ENCODE data around the gene GIT2.

The GIT2 gene

DNA sequence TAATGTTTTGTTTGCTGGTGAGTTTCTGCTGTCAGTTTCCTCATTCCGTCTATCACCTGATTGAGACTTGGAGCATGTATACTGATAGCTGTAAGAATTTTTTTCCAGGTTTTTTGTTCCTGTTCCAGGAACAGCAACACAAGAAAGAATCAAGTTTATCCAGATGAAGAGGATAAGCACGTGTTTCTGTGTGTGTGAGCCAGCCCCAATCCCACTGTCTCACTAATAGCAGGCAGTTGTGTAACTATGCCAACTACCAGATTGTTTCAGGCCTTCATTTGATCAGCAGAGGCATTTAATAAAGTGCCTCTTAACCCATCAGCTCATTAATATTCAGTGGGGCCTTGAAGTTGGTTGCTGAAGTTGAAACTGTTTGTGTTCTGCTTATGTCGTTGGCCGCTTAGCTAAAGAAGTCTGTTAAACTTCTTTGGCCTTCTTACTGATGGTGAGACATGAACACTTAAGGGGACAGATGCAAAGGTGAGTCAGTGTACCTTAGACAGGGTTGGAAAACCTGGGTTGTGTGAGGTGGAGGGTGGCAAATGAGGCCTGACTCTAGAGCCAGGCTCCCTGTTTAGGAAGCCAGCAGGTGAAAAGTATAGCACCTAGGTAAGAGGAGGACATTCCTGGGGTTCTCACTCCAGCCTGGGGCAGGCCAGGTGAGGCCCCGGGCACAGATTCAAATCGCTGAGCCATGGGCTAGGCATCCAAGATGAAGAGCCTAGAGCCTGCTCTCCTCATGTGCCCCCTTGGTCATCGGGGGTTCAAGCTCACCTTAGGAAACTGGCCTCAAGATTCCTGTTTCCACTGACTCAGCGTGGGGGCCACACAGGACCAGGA lies 6.7 kb upstream of the GIT2 start:
- Histone ChIP-seq H3K9me3 (replicated peaks; ENCODE audit: low read length) (no peaks in the 10 kb centered on the region), H3K4me1 (ENCODE audit: control insufficient read depth, insufficient read depth, low read length) (peaks cover 39% of the 10 kb centered on the region), H3K4me3 (ENCODE audit: low read length) (no peak overlapping the region), H3K36me3 (ENCODE audit: insufficient read depth, low read length) (peaks cover 17% of the 10 kb centered on the region), H3K9ac (ENCODE audit: low read depth, low read length) (peak overlapping the region; percentile 75), H3K4me2 (ENCODE audit: low read length) (peak overlapping the region; percentile 75), H3K27me3 (ENCODE audit: control insufficient read depth, insufficient read depth, low read length) (no peaks in the 10 kb centered on the region)

DNA sequence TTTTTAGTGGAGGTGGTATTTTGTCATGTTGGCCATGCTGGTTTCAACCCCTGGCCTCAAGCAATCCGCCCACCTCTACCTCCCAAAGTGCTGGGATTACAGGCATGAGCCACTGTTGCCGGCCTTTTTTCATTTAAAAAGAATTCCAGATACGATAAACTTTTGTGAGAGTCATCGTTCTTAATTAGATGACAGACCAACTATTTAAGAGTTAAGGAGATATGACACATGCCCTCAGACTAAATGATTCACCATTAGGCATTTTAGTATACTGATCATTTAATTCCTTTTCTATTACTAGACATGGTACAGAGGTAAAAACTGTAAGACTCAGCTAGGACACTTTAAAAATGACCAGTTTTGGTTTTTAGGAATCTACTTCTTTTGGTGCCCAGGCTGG lies 5.4 kb upstream of the GIT2 start:
- Histone ChIP-seq H3K4me3 (ENCODE audit: low read length) (peak overlapping the region; percentile 81), H3K4me2 (ENCODE audit: low read length) (peak overlapping the region; percentile 98), H3K27me3 (ENCODE audit: control insufficient read depth, insufficient read depth, low read length) (no peaks in the 10 kb centered on the region), H3K4me1 (ENCODE audit: control insufficient read depth, insufficient read depth, low read length) (peaks cover 42% of the 10 kb centered on the region), H3K9me3 (replicated peaks; ENCODE audit: low read length) (no peaks in the 10 kb centered on the region), H3K9ac (ENCODE audit: low read depth, low read length) (peak overlapping the region; percentile 93), H3K36me3 (ENCODE audit: insufficient read depth, low read length) (peaks cover 17% of the 10 kb centered on the region)

DNA sequence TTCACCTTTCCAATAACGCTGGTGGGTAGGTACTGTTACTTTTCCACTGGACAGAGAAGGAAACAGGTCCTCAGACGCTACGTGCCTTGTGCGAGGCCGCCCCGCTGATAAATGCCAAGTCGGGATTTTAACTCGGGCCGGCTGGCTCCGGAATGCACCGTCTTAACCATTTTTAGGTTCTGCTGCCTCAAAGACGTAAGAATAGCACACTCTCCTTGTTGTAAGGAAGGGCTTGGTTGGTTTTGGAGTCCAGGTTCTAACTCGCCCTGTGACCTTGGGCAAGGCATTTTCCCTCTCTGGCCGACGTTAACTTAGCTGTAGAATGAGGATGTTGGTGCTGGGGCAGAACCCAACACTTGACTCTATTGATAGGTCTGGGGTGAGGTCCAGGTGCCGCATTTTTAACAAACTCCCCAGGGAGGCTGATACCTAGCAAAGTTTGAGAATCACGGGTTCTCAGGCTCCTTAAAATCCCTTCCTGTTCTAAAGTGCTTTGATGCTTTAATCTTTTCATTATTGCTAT lies 3.9 kb upstream of the GIT2 start:
- Histone ChIP-seq H3K4me1 (ENCODE audit: control insufficient read depth, insufficient read depth, low read length) (peaks cover 42% of the 10 kb centered on the region), H3K9ac (ENCODE audit: low read depth, low read length) (peak overlapping the region; percentile 93)

DNA sequence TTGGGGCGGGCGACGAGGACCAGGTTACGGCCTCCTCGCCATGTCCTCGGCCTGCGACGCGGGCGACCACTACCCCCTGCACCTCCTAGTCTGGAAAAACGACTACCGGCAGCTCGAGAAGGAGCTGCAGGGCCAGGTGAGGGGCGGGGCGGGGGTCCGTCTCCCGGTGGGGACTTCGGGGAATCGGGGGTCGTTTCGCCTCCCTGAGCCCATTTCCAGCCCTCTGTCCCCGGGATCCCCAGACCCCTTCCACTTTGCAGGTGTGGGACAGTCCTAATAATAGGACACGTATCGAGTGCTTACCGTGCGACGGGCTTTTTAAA lies 3.4 kb upstream of the GIT2 start:
- no peaks in the 10 kb centered on the region for H3K9me3 ChIP-seq (replicated peaks; ENCODE audit: low read length)
- H3K36me3 ChIP-seq (ENCODE audit: insufficient read depth, low read length), result peaks cover 10% of the 10 kb centered on the region
- no peaks in the 10 kb centered on the region for H3K27me3 ChIP-seq (ENCODE audit: control insufficient read depth, insufficient read depth, low read length)
- peaks cover 44% of the 10 kb centered on the region for H3K4me1 ChIP-seq (ENCODE audit: control insufficient read depth, insufficient read depth, low read length)
- H3K4me3 ChIP-seq (ENCODE audit: low read length), result peak overlapping the region; percentile 81
- H3K9ac ChIP-seq (ENCODE audit: low read depth, low read length), result peak overlapping the region; percentile 93
- H3K4me2 ChIP-seq (ENCODE audit: low read length), result peak overlapping the region; percentile 98

More for the DNA sequence above, 3.9 kb upstream of the GIT2 start:
- Histone ChIP-seq H3K36me3 (ENCODE audit: insufficient read depth, low read length) (peaks cover 12% of the 10 kb centered on the region), H3K4me2 (ENCODE audit: low read length) (peak overlapping the region; percentile 98), H3K27me3 (ENCODE audit: control insufficient read depth, insufficient read depth, low read length) (no peaks in the 10 kb centered on the region), H3K4me3 (ENCODE audit: low read length) (peak overlapping the region; percentile 81), H3K9me3 (replicated peaks; ENCODE audit: low read length) (no peaks in the 10 kb centered on the region)

DNA sequence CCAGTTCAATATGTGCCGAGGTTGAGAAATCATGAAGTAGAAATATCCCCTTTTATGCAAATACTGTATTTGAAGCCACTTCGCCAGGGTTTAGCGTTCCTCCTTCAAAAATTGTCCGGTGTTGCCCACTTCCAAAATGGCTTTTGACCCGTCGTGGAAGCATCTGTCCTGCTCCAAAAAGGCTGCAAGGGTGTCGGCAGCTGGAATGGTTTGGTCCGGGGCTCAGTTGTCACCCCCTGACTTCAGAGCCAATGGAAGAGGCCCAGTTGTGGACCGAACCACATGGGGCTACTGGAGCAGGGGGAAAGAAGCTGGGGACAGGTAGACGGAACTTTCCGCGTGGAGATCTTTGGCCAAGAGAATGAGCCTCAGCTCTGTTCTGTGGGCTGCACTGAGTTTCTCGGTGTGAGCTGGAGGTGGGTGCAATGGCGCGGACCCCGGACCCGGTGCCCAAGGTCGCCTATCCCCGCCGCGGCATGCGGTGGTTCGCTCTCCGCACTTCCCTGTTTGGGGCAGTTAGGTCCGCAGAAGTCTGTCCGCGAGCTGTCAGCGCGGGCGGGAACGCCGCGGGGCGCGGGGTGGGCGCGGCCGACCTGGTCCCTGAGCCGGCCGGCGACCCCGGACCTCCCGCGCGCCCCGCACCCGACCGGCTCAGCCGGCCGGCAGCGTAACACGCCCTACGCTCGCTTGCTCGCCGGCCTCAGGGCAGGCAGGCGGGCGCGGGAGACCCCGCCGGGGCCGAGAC lies 2.9 kb upstream of the GIT2 start, which contains the start of gene ANKRD13A:
ANKRD13A (plus strand) TSS at position 527 of the 745 bp plus-strand sequence. CDS start 259 bp downstream, outside the sequence.
- no peaks in the 10 kb centered on the region for H3K27me3 ChIP-seq (ENCODE audit: control insufficient read depth, insufficient read depth, low read length)
- no peaks in the 10 kb centered on the region for H3K9me3 ChIP-seq (replicated peaks; ENCODE audit: low read length)
- peaks cover 8% of the 10 kb centered on the region for H3K36me3 ChIP-seq (ENCODE audit: insufficient read depth, low read length)
- peaks cover 47% of the 10 kb centered on the region for H3K4me1 ChIP-seq (ENCODE audit: control insufficient read depth, insufficient read depth, low read length)
- H3K4me3 ChIP-seq (ENCODE audit: low read length), result peak within 1 kb of the TSS; percentile 81
- H3K4me2 ChIP-seq (ENCODE audit: low read length), result peak within 1 kb of the TSS; percentile 98
- H3K9ac ChIP-seq (ENCODE audit: low read depth, low read length), result peak within 1 kb of the TSS; percentile 93

DNA sequence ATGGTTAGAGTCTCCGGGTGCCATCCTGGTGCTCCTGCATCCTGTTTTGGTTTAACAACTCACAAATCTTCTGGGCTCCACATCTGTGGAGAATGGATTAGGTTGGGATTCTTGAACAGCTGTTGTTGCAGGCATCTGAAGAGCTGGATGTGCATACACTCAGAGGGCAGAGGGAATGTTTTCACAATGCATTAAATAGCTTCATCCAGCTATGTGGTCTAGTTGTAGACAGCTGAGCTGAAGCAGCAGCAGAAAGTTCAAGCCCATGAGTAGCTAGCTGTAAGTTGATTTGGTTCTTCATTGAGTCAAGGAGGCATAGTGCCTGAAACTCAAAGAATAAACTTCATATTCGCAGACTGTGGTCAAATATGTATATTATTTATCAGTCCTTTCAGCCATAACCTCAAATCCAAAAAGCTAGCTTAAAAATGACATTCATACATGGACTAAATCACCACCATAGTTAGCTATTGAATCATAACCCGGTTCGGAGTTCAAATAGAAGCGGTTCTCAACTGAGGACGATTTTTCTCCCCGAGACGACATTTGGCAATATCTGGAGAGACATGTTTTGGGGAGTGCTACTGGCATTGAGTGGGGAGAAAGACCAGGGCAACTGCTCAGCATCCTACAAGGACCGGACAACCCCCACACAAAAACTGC lies 2.2 kb upstream of the GIT2 start:
- peaks cover 7% of the 10 kb centered on the region for H3K36me3 ChIP-seq (ENCODE audit: insufficient read depth, low read length)
- H3K9ac ChIP-seq (ENCODE audit: low read depth, low read length), result peak overlapping the region; percentile 93
- H3K9me3 ChIP-seq (replicated peaks; ENCODE audit: low read length), result no peaks in the 10 kb centered on the region
- peaks cover 48% of the 10 kb centered on the region for H3K4me1 ChIP-seq (ENCODE audit: control insufficient read depth, insufficient read depth, low read length)
- peak overlapping the region; percentile 98 for H3K4me2 ChIP-seq (ENCODE audit: low read length)
- no peaks in the 10 kb centered on the region for H3K27me3 ChIP-seq (ENCODE audit: control insufficient read depth, insufficient read depth, low read length)
- H3K4me3 ChIP-seq (ENCODE audit: low read length), result peak overlapping the region; percentile 81

DNA sequence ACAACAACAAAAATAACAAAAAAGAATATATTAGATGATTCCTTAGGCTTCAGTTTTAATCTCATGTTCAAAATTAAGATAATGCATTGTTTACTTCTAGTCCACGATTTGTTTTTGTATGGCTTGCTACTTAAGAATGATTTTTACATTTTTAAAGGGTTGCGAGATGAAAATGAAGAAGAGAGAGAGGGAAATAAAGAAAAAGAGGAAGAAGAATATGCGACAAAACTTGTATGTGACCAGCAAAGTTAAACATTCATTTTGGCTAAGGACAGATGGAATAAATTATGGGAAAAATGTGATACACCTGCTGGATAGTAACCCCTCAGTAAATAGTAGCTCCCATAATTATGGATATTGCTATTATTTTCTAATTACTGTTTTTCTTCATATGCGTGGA lies 1.2 kb upstream of the GIT2 start:
- H3K4me1 ChIP-seq (ENCODE audit: control insufficient read depth, insufficient read depth, low read length), result peaks cover 38% of the 10 kb centered on the region

DNA sequence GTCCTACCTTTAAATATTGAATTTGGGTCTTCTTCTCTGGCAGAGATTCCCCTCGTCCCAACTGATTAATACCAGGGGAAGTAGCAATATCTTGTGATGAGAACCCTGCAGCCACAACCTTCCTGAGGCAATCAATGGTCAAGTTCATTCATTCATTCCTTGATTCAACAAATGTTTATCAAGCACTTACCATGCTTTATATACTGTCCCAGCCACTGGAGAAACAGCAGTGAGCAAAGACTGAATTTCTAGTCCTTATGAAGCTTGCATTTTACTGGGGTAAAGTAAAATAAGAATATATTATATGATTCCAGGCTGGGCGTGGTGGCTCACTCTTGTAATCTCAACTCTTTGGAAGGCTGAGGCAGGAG lies 300 bp upstream of the GIT2 start:
- Histone ChIP-seq H3K27me3 (ENCODE audit: control insufficient read depth, insufficient read depth, low read length) (no peaks in the 10 kb centered on the region), H3K9ac (ENCODE audit: low read depth, low read length) (peak overlapping the region; percentile 93), H3K36me3 (ENCODE audit: insufficient read depth, low read length) (peaks cover 4% of the 10 kb centered on the region), H3K4me1 (ENCODE audit: control insufficient read depth, insufficient read depth, low read length) (peaks cover 32% of the 10 kb centered on the region), H3K4me2 (ENCODE audit: low read length) (peak overlapping the region; percentile 92), H3K9me3 (replicated peaks; ENCODE audit: low read length) (no peaks in the 10 kb centered on the region), H3K4me3 (ENCODE audit: low read length) (peak overlapping the region; percentile 83)

More for the DNA sequence above, 1.2 kb upstream of the GIT2 start:
- no peak overlapping the region for H3K4me3 ChIP-seq (ENCODE audit: low read length)
- no peaks in the 10 kb centered on the region for H3K27me3 ChIP-seq (ENCODE audit: control insufficient read depth, insufficient read depth, low read length)
- no peaks in the 10 kb centered on the region for H3K36me3 ChIP-seq (ENCODE audit: insufficient read depth, low read length)
- no peaks in the 10 kb centered on the region for H3K9me3 ChIP-seq (replicated peaks; ENCODE audit: low read length)
- no peak overlapping the region for H3K9ac ChIP-seq (ENCODE audit: low read depth, low read length)
- H3K4me2 ChIP-seq (ENCODE audit: low read length), result peak overlapping the region; percentile 98

DNA sequence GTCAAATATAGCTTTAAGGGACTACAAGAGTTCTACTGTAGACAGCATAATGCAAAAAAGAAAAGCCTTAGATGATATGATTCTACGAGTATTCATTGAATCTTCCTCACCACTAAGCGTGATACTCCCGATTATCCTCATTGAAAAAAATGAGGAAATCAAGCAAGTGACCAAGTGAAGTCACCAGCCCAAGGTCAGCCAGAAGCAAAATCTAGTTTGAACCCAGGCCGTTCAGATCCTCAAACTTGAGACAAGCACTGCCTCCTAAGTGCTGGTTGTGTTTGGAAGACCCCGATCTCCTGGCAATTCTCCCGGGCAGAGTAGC lies 845 bp downstream of the GIT2 start:
- peaks cover 11% of the 10 kb centered on the region for H3K36me3 ChIP-seq (ENCODE audit: insufficient read depth, low read length)
- H3K4me3 ChIP-seq (ENCODE audit: low read length), result peak overlapping the region; percentile 83
- H3K9me3 ChIP-seq (replicated peaks; ENCODE audit: low read length), result no peaks in the 10 kb centered on the region
- H3K4me1 ChIP-seq (ENCODE audit: control insufficient read depth, insufficient read depth, low read length), result peaks cover 26% of the 10 kb centered on the region
- no peaks in the 10 kb centered on the region for H3K27me3 ChIP-seq (ENCODE audit: control insufficient read depth, insufficient read depth, low read length)
- H3K4me2 ChIP-seq (ENCODE audit: low read length), result peak overlapping the region; percentile 92
- H3K9ac ChIP-seq (ENCODE audit: low read depth, low read length), result peak overlapping the region; percentile 93

DNA sequence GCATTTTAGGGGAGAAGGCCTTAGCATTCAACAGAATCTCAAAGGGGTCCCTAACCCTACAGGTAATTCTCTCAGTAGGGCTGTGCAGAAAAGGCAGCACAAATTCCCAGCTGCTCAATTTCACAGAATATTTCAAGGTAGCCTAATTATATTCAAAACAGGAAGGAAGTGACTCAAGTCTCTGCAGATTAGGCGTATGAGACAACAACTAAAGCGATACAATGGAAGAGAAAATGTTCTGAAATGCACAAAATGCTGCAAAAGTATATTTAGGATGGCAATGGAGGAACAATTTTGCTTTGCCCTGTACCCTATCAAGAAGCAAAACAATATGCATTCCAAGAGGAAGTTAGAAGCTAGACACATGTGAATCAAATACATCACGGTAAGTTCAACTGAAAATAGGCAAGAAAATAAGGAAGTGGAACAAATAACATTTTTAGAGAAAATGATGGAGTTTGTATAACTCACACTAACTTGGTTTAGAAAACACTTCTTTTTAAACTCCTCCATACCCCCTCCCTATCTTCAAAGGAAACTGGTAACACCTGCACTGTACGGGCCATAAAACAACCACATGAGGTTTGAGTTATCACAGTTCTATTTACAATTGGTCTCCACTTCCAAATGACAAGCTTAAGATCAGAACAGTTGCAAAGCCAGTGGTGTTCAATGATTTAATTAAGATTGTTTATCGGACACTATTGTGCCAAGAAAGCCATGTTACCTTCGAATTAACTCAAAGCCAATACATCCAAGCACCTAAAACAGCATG lies 1.6 kb downstream of the GIT2 start:
- Histone ChIP-seq H3K36me3 (ENCODE audit: insufficient read depth, low read length) (peaks cover 18% of the 10 kb centered on the region), H3K27me3 (ENCODE audit: control insufficient read depth, insufficient read depth, low read length) (no peaks in the 10 kb centered on the region), H3K4me1 (ENCODE audit: control insufficient read depth, insufficient read depth, low read length) (peaks cover 26% of the 10 kb centered on the region), H3K9ac (ENCODE audit: low read depth, low read length) (peak overlapping the region; percentile 93), H3K9me3 (replicated peaks; ENCODE audit: low read length) (no peaks in the 10 kb centered on the region), H3K4me3 (ENCODE audit: low read length) (peak overlapping the region; percentile 83), H3K4me2 (ENCODE audit: low read length) (peak overlapping the region; percentile 92)

DNA sequence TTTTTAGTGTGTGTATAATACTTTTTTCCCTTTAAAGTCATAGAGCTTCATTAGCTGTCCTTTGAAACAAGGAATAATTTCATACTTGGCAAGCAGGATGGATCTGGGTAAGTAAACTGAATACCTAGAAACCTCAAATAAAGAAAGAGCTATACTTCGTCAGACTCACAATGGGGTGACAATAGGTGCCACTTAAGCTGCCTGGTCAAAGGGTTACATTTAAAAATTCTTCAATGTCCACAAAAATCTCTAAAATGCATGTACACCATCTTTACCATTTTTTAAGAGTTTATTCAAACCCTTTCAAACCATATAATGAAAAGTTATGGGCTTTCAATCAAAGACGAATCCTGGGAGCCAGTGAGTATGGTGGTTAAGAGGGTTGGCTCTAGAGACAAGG lies 3.1 kb downstream of the GIT2 start:
- H3K36me3 ChIP-seq (ENCODE audit: insufficient read depth, low read length), result peaks cover 26% of the 10 kb centered on the region
- H3K27me3 ChIP-seq (ENCODE audit: control insufficient read depth, insufficient read depth, low read length), result no peaks in the 10 kb centered on the region
- H3K4me3 ChIP-seq (ENCODE audit: low read length), result no peak overlapping the region
- H3K4me2 ChIP-seq (ENCODE audit: low read length), result no peak overlapping the region
- H3K4me1 ChIP-seq (ENCODE audit: control insufficient read depth, insufficient read depth, low read length), result peaks cover 18% of the 10 kb centered on the region
- H3K9me3 ChIP-seq (replicated peaks; ENCODE audit: low read length), result no peaks in the 10 kb centered on the region
- no peak overlapping the region for H3K9ac ChIP-seq (ENCODE audit: low read depth, low read length)
